ENCODE measurements around the gene BTNL2. TPM values are rescaled to one million over a fixed set of nuclear protein-coding genes. Genes with fewer than 3 reads are reported as not detected.

Gene BTNL2
- total and polyA plus RNA-seq, 9 of the 15 experiments (the other 6 are each of a cell fraction or from before 2014, with no cell fraction given) = not detected

GRCh38 chr6:32411566-32412327, 4.8 kb upstream of the BTNL2 start (continued):
- no peak for TF ChIP-seq RREB1 (CRISPR knock-in tag; IDR thresholded peaks at IDR 0.05)
- no peak for TF ChIP-seq SNAPC5 (CRISPR knock-in tag; IDR thresholded peaks at IDR 0.05)
- no peak for TF ChIP-seq MEF2D (tag; conservative IDR thresholded peaks at IDR 0.05; ENCODE audit: low read depth)
- TF ChIP-seq ZNF584 (CRISPR knock-in tag; IDR thresholded peaks at IDR 0.05; ENCODE audit: low read depth) = no peak
- no peak for TF ChIP-seq FOXJ2 (tag; IDR thresholded peaks at IDR 0.05)
- no peak for TF ChIP-seq MAFF (IDR thresholded peaks at IDR 0.05; ENCODE audit: low read length)
- no peak for TF ChIP-seq SREBF1 (IDR thresholded peaks at IDR 0.05; ENCODE audit: borderline replicate concordance, low read depth, low read length)
- no peak for TF ChIP-seq ETS2 (tag; IDR thresholded peaks at IDR 0.05; ENCODE audit: borderline replicate concordance, poor library complexity, severe bottlenecking)
- TF ChIP-seq FOSL1 (tag; conservative IDR thresholded peaks at IDR 0.05) = no peak
- TF ChIP-seq NR3C1 (CRISPR knock-in tag; IDR thresholded peaks at IDR 0.05) = no peak
- no peak for TF ChIP-seq JUN (IDR thresholded peaks at IDR 0.05; ENCODE audit: borderline replicate concordance, low read depth, low read length)
- TF ChIP-seq JUN (CRISPR knock-in tag; IDR thresholded peaks at IDR 0.05; ENCODE audit: borderline replicate concordance) = no peak
- no peak for TF ChIP-seq ZNF3 (CRISPR knock-in tag; IDR thresholded peaks at IDR 0.05)
